Dedifferentiated amniotic fluid mesenchymal stem cell (primary cell): ENCODE results near the gene PERCC1.

ENCODE experiments used
- DNase-seq: peaks from one replicate; pipeline ENCODE4 v3.0.0-alpha.2; 2016; ENCODE audit errors: extremely low spot score

Gene PERCC1

DNA sequence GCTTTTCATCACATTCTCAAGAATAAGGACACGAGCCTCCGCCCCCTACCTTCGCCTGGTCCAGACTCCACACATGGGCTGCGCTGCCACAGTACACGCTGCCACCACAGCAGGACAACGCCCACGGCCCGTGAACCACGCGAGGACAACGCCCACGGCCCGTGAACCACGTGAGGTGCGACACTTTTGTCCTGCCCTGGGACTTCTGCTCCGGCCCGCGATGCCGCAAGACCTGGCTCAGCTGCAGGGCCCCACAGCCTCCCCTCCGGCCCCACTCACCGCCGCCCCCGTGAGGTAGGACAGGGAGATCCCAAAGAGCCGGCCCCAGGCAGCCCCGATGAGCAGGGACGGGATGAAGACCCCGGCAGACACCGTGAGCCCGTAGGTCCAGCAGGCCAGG is 19.3 kb downstream of the PERCC1 start:
- no peak for DNase-seq

DNA sequence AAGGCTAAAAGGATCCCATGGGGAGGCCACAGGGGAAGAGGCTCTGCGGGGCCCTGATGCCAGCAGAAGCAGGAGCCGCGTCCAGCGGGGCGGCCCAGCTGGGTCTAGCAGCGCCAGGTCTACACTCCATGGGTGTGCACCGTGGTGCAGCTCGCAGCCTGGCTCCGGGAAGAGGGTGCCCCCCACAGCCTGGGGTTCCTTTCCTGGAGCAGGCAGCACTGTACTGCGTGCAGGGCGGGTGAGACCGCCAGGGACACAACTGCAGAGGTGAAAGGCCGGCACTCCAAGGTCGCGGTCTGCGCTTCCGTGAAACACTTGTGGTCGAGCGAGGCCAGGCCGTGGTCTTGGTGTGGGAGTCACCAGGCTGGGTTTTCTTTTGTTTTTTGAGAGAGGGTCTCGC is 20.0 kb downstream of the PERCC1 start:
- DNase-seq = no peak

- no peak for DNase-seq
These were observed 21.0 kb downstream of the PERCC1 start for GRCh38 chr16:1451702-1452392.

DNA sequence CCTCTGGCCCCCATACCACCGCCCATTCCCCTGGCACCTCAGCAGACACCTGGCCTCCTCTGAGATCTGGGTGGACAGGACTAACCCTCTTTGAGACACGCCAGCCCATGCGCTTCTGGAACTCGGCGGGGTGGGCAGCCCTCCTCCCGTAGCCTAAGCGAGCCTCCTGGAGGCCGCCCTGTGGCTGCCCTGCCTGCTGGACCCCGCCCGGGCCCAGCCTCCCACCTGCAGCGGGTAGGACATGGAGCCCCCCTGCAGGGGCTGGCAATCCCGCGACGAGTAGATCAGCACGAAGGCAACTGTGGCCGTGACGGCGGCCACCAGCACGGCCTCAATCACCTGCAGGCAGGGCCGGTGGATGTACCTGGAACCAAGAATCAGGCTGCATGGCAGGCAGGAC is 21.7 kb downstream of the PERCC1 start:
- DNase-seq = no peak

GRCh38 chr16:1453316-1453715 is 22.4 kb downstream of the PERCC1 start:
- no peak for DNase-seq

- no peak for DNase-seq
These were observed 23.7 kb downstream of the PERCC1 start for GRCh38 chr16:1454561-1454960.

DNA sequence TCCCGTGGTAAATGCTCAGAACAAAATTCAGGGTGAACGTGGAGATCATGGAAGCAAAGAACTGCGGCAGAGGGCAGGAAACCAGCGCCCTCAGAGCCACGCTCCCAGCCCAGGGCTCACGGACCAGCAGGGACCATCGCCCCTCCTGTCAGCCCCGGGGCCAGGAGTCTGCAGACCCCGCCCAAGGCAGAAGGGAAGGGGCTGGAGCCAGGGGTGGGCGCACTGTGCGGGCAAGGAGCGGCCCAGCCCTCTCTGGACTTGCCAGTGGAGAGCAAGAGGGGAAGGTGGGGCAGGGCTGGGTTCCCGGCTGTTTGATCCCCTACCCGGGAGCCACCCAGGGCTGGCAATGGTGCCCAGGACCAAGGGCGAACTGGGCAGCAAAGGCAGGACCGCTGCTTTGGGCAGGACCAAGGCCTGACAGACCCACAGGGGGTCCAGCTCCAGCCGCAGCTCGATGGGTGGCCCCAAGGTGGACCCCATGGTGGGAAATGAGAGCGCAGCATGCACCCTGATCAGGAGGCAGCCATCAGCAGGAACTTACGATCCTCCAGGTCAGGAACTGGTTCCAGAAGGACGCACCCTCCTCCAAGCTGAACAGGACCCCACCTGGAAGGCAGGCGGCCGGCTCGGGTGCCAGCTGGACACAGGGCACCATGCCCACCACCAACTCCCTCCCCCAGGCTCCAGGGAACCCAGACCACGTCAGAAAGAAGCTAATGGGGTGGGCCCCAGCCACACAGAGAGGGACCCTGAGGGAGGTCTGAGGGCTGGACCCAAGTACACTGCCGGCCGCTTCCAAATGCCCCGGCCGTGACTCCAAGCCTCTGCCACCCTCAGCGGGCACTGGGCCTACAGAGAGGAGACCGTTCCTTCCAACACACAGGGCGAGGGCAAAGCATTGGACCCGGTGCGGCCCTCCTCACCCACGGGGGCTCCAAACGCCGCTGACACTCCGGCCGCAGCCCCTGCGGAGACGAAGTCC is 24.6 kb downstream of the PERCC1 start:
- DNase-seq = no peak

GRCh38 chr16:1456951-1457350 is 26.1 kb downstream of the PERCC1 start:
- DNase-seq = no peak

- DNase-seq = no peak
These were observed 26.8 kb downstream of the PERCC1 start for GRCh38 chr16:1457489-1458245.

DNA sequence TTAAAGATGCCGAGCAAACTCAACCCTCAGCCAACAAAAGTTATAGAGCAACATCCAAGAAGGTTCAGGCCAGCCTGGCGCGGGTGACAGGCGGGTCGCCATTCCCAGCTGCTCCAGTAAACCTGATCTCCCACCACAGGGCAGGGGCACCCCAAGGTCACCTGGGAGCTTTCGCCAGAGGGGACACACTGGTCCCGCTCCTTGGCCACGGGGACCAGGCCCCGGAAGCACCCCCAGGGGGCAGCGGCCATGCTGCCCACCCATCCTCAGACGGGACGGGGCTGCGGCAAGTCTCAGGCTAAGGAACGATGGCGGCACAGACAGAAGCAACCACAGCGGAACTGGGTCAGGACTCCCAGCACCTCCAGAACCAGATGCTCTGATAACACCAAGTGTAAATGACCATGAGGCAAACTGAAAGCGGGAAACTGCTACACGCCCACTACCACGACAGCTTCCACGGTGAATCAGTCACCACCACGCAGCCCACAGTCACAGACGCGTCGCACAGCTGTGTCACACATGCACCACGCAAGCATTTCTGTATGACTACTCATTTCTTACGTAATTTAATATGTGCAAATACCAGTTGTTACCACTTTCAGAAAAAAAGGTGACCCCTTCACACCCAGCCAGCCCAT is 27.6 kb downstream of the PERCC1 start:
- no peak for DNase-seq

GRCh38 chr16:1458977-1459341 is 28.1 kb downstream of the PERCC1 start:
- no peak for DNase-seq

DNA sequence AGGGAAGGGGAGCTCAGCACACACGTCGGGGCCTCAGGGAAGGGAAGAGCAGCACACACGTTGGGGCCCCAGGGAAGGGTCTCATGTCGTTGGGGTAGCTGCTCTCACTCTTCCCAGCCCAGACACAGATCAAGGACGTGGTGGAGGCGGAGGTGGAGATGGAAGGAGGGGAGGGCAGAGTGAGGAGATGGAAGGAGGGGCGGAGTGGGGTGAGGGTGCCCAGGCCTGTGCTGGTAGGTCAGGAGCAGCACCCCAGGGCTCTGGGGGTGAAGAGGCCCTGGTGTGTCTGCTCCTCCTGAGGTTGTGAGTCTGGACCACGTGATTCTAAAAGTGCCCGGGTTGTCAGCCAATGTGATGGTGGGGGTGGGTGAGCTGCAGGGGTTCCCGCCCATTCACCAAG is 29.1 kb downstream of the PERCC1 start:
- no peak for DNase-seq

- no peak for DNase-seq
These were observed 29.8 kb downstream of the PERCC1 start for GRCh38 chr16:1460602-1461138.

DNA sequence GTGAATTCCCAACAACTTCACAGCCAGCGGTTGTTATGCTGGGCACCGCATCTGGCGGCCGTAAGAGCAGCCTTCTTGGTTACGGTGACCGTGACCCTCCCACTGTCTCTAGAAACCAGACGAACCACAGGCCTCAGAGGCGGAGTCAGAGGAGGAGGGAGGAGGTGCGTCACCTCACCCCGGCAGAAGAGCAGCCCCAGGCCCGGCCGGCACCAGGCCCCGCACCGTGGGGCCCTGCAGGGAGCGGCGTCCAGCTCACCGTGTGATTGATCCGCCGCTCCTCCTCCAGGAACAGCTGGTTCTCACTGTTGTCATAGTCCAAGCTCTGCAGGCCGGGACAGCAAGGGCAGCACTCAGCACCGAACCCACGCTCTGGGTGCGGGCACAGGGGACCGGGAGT is 30.3 kb downstream of the PERCC1 start:
- DNase-seq = no peak

DNA sequence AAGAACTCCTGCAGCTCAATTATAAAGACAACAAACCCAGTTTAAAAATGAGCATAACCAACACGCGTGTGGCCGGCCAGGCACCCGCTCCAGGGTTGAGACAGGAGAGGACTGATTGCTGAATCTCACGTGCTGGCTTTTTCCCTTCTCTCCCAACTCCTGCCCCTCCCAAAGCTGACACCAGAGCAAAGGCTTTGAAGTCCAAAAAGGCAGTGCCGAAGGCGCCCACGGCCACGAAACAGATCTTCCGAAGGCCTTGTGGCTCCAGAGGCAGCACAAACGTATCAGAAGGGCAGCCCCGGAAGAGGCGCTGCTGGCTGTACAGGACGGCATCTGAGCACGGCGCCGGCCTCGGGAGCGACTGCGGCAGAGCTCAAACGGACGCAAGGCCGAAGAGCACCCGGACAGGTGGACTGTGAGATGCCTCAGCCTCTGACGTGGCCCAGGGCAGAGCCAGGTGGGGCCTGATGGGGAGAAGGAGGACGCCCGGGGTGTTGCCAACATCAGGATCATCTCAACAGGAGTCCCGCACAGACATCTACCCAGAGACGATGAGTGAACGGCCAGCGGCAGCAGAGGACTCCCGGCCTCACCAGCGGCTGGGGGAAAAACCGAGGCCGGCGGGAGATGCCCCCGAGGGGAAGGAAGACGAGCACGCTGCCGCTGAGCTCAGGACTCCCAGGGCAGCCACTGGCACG is 33.5 kb downstream of the PERCC1 start:
- no peak for DNase-seq

DNA sequence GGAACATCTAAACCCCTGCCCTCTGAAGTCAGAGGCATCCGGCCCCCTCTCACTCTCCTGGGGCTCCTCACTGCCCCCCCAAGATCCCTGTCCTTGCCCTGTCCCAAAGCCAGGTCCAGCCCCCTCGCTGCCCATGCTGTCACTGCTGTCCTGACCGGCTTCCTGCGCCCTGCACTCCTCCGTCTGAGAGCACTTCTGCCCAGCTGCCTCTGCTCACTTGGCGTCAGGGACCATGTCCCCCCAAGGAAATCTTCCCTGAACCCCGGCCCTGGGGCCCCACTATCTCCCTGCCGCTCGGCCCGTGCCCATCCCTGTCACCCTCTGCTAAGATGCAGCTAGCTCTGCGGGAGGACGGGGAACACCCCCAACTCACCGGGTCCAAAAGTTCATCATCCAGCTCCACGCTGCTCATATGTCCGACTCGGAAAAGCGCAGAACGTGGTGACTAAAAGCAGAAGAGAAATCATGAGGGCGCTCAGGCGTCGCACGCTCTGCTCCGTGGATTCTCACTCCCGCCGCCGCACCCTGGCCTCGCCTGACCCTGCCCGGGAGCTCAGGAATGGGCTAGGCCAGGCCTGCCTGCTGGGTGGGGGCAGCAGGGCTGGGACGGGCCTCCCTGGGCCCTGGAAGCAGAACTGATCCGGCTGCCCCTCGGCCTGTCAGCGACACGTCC is 34.2 kb downstream of the PERCC1 start:
- no peak for DNase-seq

DNA sequence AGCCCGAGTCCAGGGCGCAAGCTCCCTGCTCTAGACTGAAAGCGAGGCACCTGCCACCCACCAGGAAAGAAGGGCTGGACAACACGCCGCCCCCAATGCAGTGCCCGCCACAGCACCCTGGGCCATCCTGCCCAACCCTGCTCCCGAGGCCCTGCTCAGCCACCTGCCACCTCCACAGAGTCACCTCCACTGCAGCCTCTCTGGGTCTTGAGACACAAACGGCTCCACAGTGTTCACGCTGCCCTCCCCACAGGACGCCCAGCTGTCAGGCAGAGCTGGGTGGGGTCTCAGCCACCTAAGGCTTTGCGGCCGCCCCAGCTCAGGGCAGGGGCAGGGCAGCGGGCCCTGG is 34.7 kb downstream of the PERCC1 start:
- no peak for DNase-seq

GRCh38 chr16:1466054-1466453 is 35.2 kb downstream of the PERCC1 start:
- DNase-seq = no peak

GRCh38 chr16:1466968-1467521 is 36.2 kb downstream of the PERCC1 start:
- DNase-seq = no peak

DNA sequence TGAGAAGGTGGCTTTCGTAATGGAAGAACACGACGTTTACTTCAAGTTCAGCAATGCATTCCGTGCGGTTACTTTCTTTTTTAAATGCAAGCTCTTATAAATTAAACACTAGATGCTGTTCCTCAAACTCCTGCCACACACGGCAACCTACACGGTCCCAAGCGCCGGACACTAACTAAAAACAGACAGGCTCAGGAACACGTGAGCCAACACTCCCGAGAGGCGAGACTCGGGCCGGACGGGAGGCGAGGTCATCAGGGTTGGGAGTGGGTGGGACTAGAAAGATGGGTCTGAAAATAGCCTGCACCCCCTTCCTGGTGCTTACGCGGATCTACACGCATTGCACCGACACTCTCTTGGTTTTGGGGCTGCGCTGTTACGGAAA is 37.5 kb downstream of the PERCC1 start:
- no peak for DNase-seq
